ENCODE measurements around the gene RBM4.
"Not testable (repeated sequence)": the region's sequence is repeated elsewhere in the genome, so short reads cannot be mapped to it uniquely, and the experiment has no call there.

Gene RBM4

GRCh38 chr11:66617155-66617834 is 21.2 kb upstream of the RBM4 start:
- no peak for FAIRE-seq

GRCh38 chr11:66619080-66619554 is 19.4 kb upstream of the RBM4 start:
- FAIRE-seq, result no peak

DNA sequence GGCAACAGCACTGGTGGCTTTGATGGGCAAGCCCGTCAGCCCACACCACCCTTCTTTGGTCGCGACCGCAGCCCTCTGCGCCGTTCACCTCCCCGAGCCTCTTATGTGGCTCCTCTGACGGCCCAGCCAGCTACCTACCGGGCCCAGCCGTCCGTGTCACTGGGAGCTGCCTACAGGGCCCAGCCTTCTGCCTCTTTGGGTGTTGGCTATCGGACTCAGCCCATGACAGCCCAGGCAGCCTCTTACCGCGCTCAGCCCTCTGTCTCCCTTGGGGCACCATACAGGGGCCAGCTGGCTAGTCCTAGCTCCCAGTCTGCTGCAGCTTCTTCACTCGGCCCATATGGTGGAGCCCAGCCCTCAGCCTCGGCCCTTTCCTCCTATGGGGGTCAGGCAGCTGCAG is 14.1 kb upstream of the RBM4 start:
- no peak for FAIRE-seq

GRCh38 chr11:66625041-66625751 is 13.3 kb upstream of the RBM4 start:
- no peak for FAIRE-seq

DNA sequence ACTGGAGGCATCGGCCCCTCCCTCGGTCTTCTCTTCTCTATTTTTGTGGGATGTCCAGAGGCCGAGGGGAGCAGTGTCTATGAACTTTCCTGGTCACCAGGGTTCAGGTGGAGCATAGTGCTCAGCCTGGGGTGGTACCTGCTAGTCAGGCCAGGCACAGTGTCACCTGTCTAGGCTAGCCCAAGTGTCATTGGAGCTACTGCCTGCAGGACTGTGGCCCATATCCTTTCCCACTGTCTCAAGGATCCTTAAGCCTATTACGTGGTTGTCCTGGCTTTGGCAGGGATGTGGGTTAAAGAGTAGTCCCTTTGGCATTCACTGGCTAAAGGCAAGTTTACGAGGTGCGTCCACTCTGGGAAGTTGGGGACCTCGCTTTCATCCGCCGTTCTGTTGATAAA is 12.8 kb upstream of the RBM4 start:
- no peak for FAIRE-seq

DNA sequence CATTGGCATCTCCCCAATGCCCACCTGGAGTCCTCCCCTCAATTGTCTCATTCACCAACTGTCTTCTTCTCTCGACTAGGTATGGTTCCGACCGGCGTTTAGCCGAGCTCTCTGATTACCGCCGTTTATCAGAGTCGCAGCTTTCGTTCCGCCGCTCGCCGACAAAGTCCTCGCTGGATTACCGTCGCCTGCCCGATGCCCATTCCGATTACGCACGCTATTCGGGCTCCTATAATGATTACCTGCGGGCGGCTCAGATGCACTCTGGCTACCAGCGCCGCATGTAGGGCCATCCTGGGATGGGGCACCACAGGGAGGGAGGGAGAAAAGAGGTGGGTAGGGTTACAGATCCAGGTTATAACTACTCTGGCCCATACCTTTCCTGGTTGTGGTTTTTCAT is 12.1 kb upstream of the RBM4 start:
- no peak for FAIRE-seq

DNA sequence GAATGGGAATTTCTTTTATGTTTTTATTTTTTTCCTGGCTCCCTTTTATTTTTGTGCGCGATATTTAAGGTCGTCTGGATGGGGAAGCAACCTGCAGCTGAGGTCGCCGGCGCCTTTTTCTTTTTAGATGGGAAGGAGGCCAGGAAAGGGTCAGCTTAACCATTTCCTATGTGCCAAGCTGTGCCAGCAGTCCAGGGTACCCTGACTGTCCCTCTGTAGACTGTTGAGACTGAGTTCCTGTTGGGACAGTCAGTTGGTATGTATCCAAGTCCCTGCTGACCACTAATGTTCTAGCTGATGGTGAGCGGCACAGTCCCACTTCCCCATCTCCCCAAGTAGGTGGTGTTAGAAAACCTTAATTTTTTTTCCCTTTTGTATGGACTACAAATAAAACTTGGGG is 11.6 kb upstream of the RBM4 start:
- FAIRE-seq, result no peak

GRCh38 chr11:66628061-66628603 is 10.4 kb upstream of the RBM4 start:
- no peak for FAIRE-seq

DNA sequence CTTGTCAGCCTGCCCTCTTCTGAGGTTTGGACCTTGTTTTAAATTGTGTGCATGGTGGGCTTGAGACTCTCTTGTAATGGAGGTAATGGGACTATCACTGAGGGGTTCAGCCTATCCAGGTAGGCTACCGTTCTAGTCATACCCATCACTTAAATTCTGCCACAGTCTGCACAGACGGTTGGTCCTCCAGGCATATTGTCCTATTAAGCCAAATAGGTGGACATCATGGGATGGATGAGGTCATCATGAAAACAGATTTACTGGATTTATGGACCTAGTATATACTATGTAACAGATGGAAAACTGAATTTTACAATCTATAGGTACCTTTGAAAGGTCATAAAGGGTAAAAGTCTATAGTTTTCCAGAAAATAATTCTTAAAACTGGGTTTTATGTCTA is 9.1 kb upstream of the RBM4 start:
- no peak for FAIRE-seq

GRCh38 chr11:66631883-66632282 is 6.6 kb upstream of the RBM4 start:
- no peak for FAIRE-seq

DNA sequence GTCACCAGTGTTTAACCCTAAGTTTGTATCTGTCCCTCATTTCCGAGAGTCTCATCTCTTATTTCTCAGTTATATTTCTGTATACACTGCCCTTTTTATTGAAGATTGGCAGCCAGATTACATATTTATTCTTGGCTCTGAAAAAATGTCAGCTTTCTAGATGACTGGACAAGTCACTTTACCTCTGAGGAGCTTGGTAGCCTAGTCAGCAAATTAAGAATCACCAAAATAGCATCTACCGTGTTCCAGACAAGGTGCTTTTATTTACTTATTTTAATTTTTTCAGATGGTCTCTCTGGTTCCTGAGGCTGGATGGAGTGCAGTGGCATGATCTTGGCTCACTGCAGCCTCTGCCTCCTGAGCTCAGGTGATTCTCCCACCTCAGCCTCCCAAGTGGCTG is 5.6 kb upstream of the RBM4 start:
- no peak for FAIRE-seq

DNA sequence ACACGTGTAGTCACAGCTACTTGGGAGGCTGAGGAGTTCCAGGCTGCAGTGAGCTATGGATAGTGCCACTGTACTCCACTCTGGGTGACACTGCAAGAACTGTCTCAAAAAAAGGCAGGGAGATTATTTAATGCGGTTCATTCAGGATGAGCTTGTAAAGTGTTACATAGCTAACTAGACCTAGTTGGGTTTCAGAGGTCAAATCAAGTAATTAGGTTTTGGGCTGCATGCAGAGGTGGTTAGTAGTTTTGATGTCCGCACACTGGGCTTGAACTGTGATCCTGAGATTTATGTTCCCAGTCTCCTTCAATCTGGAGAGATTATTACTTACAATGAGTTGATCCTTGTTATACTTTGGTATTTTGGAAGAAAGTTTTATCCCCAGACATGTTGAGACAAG is 2.1 kb upstream of the RBM4 start:
- no peak for FAIRE-seq

DNA sequence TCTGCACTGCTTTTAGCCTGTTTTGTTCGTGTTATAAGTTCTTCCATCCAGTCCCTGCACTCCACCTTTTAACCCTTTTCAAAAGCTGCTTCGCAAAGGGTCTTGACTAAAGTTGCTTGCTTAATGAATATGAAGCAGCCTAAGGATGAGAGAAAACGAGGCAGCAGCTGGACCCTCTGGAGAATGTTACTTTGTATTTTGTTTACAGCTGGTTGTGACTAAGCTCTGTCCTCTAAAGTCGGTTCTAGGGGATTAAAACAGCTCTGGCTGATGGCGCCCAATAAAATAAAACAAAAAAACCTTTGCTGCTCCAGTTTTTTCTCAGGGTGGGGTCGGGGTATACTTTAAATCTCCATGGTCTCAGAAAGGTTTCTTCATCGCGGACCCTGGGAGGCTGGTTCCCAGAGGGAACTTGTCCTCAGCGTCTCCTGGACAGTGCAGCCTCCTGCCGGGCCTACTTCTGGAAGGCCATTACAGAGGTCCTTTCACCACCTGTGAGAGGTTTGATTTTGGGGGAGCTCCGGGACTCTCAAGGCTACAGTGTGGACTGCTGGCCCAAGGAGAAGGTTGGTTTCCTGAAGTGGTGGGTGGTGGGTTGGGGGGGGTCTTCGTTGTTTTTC is 836 bp upstream of the RBM4 start:
- FAIRE-seq, result no peak

- no peak for FAIRE-seq
Observed at GRCh38 chr11:66639066-66639813, 737 bp downstream of the RBM4 start.

DNA sequence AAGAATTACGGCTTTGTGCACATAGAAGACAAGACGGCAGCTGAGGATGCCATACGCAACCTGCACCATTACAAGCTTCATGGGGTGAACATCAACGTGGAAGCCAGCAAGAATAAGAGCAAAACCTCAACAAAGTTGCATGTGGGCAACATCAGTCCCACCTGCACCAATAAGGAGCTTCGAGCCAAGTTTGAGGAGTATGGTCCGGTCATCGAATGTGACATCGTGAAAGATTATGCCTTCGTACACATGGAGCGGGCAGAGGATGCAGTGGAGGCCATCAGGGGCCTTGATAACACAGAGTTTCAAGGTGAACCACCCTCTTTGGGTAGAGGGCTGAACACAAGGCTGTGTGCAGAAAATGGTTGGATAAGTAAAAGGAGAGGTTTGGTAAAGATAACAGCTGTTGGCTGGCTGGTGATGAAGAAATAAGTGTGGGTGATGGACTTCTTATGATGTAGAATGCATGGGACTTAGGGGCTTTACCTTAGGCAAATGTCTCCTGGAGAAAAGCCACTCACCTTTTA is 1.4 kb downstream of the RBM4 start:
- FAIRE-seq, result not testable (repeated sequence)

DNA sequence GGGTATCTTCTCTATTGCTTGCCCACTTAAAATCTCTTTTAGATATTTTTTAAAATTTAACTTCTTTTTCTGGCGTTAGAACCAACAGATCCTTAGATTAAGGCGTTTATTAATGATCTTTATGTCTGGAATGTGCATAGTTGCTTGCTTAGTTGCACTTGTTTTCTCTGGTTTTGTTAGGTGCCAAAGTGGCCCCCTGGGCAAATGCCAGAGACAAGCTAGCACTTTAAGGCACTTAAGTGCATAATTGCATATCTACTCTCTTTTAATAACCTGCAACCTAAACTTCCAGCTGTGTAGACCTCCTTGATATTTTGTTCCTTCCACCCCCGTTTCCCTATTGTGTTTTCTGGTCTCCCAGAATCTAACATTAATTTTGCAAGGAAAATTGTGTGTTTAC is 3.3 kb downstream of the RBM4 start:
- no peak for FAIRE-seq

- FAIRE-seq, result no peak
Observed at GRCh38 chr11:66643745-66644437, 5.4 kb downstream of the RBM4 start.

DNA sequence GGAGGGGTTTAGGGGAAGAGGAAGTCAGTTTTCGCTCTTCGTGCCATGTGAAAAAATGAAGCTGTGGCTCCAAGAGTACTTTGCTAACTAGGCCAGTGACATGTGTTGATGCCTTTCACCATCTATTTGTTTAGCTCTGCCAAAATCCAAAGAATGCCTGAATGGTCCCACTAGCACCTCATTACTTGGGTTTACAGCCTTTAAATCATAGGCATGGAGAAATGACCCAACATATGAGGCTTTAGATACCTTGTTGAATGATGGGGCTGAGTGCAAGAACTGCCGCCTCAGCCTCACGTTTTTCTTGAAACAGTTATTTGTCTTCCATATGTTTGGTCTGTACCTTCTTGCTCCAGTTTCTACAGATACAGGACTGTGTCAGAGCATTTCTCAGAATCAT is 8.3 kb downstream of the RBM4 start:
- no peak for FAIRE-seq

- FAIRE-seq, result no peak
Observed at GRCh38 chr11:66649903-66650302, 11.4 kb downstream of the RBM4 start.

- no peak for FAIRE-seq
Observed at GRCh38 chr11:66651016-66651415, 12.5 kb downstream of the RBM4 start.

DNA sequence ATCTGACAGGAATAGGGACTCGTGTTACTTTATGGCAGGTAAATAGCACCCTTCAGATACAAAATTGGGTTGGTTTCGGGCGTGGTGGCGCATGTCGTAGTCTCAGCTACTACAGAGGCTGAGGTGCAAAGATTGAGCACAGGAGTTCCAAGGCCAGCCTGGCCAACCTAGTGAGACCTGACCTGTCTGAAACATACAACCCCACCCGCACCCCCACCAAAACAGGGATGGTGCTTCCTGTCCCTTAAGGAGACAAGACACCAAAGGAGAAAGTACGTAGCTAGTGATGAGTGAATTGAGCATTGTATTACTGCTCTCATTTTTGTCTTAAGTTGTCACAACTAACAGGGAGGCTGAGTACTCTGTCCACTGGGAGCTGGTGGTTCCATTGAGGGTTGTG is 14.1 kb downstream of the RBM4 start:
- no peak for FAIRE-seq

DNA sequence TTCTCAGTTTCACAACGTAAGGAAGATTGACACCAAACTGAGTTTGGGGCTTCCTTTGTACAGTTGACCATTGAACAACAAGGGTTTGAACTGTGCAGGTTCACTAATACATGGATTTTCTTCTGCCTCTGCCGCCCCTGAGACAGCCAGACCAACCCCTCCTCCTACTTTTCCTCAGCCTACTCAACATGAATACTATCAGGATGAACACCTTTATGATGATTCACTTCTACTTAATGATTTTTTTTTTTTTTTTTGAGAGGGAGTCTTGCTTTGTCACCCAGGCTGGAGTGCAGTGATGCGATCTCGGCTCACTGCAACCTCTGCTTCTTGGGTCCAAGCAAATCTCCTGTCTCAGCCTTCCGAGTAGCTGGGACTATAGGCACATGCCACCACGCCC is 14.6 kb downstream of the RBM4 start:
- no peak for FAIRE-seq

Measured in TTC549 (cell line).